Lower leg skin (tissue), 4 donors: ENCODE measurements around the gene CHST8. TPM values are rescaled to one million over a fixed set of nuclear protein-coding genes. Genes with fewer than 3 reads are reported as not detected.
A peak's percentile ranks its signal among the peaks of the same experiment; 100 is the strongest.
"Not testable (repeated sequence)": the region's sequence is repeated elsewhere in the genome, so short reads cannot be mapped to it uniquely, and the experiment has no call there.

Experiments used
- DNase-seq, 2 donors: peaks; one replicate each; pipeline ENCODE4 v3.0.0-alpha.2; 2019; ENCODE audit warnings: low spot score in 2 of 2
- H3K4me3 ChIP-seq: fragments of 200-600 bp; sonication (generic); 2 replicates; pipeline ENCODE4 v1.5.1; 2017; ENCODE audit warnings: mild to moderate bottlenecking, low read depth; ENCODE audit not compliant: poor library complexity, severe bottlenecking
- CTCF ChIP-seq, 3 donors: fragments of 450-650 bp; IDR thresholded peaks; one replicate each; pipeline ENCODE4 v1.5.1; 2016; ENCODE audit warnings: antibody characterized with exemption in 3 of 3, mild to moderate bottlenecking in 3 of 3, moderate library complexity in 2 of 3
- POLR2A ChIP-seq, 2 donors: fragments of 450-650 bp; IDR thresholded peaks; one replicate each; pipeline ENCODE4 v1.6.1; 2016 to 2017; ENCODE audit warnings: antibody characterized with exemption in 2 of 2, mild to moderate bottlenecking in 1 of 2, moderate library complexity in 1 of 2
- WGBS, 2 donors: methylation state at CpG; one replicate each; pipeline ENCODE4 v1.1.5; 2018; 5-methylcytosine and 5-hydroxymethylcytosine counted together
- intact Hi-C: fragments of 100-400 bp; cut with DNase I; formaldehyde crosslinking; loops from one replicate; pipeline ENCODE4 v1.15.0; 2023; ENCODE audit warnings: low total_unique reads
- total RNA-seq, 4 donors: library from RNA; depleted of rRNA; stranded (reverse); fragments of >200 nt; gene quantifications; one replicate each; pipeline ENCODE4 v1.1.0, GENCODE V29; 2016

The CHST8 gene
- total RNA-seq, 4 donors from 2014 or later: 0.19 to 1.6 (median 0.37) TPM; not detected in 1

- intact Hi-C loops: no loop called here
- peak in 1 of 2 donors; percentile 2 for DNase-seq
- 59 to 69% methylated on average over 3 of the region's 3 CpGs for WGBS, 2 donors
- no peak for TF ChIP-seq CTCF (IDR thresholded peaks at IDR 0.05)
- TF ChIP-seq POLR2A (IDR thresholded peaks at IDR 0.05): no peak
- H3K4me3 ChIP-seq: no peak overlapping the region
Observed at GRCh38 chr19:33693678-33694077, 71.9 kb downstream of the CHST8 start.

- H3K4me3 ChIP-seq, DNase-seq, intact Hi-C loops: not testable (repeated sequence)
- 89 to 100% methylated on average over 3 of the region's 3 CpGs for WGBS, 2 donors
Observed at GRCh38 chr19:33695547-33695946, 73.8 kb downstream of the CHST8 start.

- intact Hi-C loops: no loop called here
- 87 to 90% methylated on average over 9 of the region's 9 CpGs for WGBS, 2 donors
- DNase-seq: no peak
- TF ChIP-seq CTCF (IDR thresholded peaks at IDR 0.05): no peak
- no peak for TF ChIP-seq POLR2A (IDR thresholded peaks at IDR 0.05)
- H3K4me3 ChIP-seq: no peak overlapping the region
Observed at GRCh38 chr19:33697766-33698165, 76.0 kb downstream of the CHST8 start.

- intact Hi-C loops: no loop called here
- 77 to 81% methylated on average over 14 of the region's 14 CpGs for WGBS, 2 donors
- no peak overlapping the region for H3K4me3 ChIP-seq
- no peak for DNase-seq
- TF ChIP-seq POLR2A (IDR thresholded peaks at IDR 0.05) (no peak), CTCF (IDR thresholded peaks at IDR 0.05) (no peak)
Observed at GRCh38 chr19:33698576-33699435, 77.1 kb downstream of the CHST8 start.

GRCh38 chr19:33699754-33700407 lies 78.1 kb downstream of the CHST8 start:
- 76 to 77% methylated on average over 11 to 13 of the region's 13 CpGs for WGBS, 2 donors
- no peak for DNase-seq
- H3K4me3 ChIP-seq: no peak overlapping the region
- intact Hi-C loops: no loop called here
- TF ChIP-seq POLR2A (IDR thresholded peaks at IDR 0.05) (no peak), CTCF (IDR thresholded peaks at IDR 0.05) (no peak)

GRCh38 chr19:33700408-33701013 lies 78.8 kb downstream of the CHST8 start:
- DNase-seq: no peak
- 65 to 71% methylated on average over 8 of the region's 8 CpGs for WGBS, 2 donors
- TF ChIP-seq CTCF (IDR thresholded peaks at IDR 0.05) (no peak), POLR2A (IDR thresholded peaks at IDR 0.05) (no peak)
- intact Hi-C loops: no loop called here
- H3K4me3 ChIP-seq: no peak overlapping the region
